ENCODE data around the gene TXK.
A peak's percentile ranks its signal among the peaks of the same experiment; 100 is the strongest.

TXK gene

GRCh38 chr4:48139691-48140090 is 5.6 kb upstream of the TXK start:
- H3K27ac ChIP-seq (ENCODE audit: low read depth, low read length, poor library complexity, severe bottlenecking): peak overlapping the region; percentile 74
- no peaks in the 10 kb centered on the region for H3K79me2 ChIP-seq (ENCODE audit: insufficient read depth, low read length)
- peak overlapping the region; percentile 13; the same call in 1 of the 2 replicates for H3K4me2 ChIP-seq (ENCODE audit: low read length)

GRCh38 chr4:48138936-48139335 is 4.9 kb upstream of the TXK start:
- Histone ChIP-seq H3K9ac (ENCODE audit: low read length) (no peak overlapping the region), H4K20me1 (ENCODE audit: insufficient read depth, low read length) (no peaks in the 10 kb centered on the region), H3K4me2 (ENCODE audit: low read length) (peak overlapping the region; percentile 13; the same call in 1 of the 2 replicates), H3K4me1 (ENCODE audit: insufficient read depth, low read length, severe bottlenecking) (peaks cover 29% of the 10 kb centered on the region), H3K79me2 (ENCODE audit: insufficient read depth, low read length) (no peaks in the 10 kb centered on the region), H3K27ac (ENCODE audit: low read depth, low read length, poor library complexity, severe bottlenecking) (peak overlapping the region; percentile 74), H3K36me3 (ENCODE audit: insufficient read depth, low read length) (peaks cover 21% of the 10 kb centered on the region; the same call in 1 of the 2 replicates), H2AFZ (ENCODE audit: low read length) (no peak overlapping the region), H3F3A (ENCODE audit: insufficient read depth, low read length) (no peaks in the 10 kb centered on the region), H3K9me3 (ENCODE audit: low read length) (no peaks in the 10 kb centered on the region), H3K9me2 (ENCODE audit: low read depth, low read length) (no peaks in the 10 kb centered on the region), H3K27me3 (ENCODE audit: insufficient read depth, low read length) (no peaks in the 10 kb centered on the region), H3K4me3 (ENCODE audit: low read depth, low read length, poor library complexity, severe bottlenecking) (no peak overlapping the region)
- TF ChIP-seq CTCF (IDR thresholded peaks at IDR 0.05; ENCODE audit: low read length) (no peak), EZH2 (IDR thresholded peaks at IDR 0.05; ENCODE audit: borderline replicate concordance, low read length) (no peak)

More at GRCh38 chr4:48139691-48140090, 5.6 kb upstream of the TXK start:
- Histone ChIP-seq H3F3A (ENCODE audit: insufficient read depth, low read length) (no peaks in the 10 kb centered on the region), H3K4me1 (ENCODE audit: insufficient read depth, low read length, severe bottlenecking) (peaks cover 29% of the 10 kb centered on the region), H3K9ac (ENCODE audit: low read length) (no peak overlapping the region), H3K36me3 (ENCODE audit: insufficient read depth, low read length) (peaks cover 26% of the 10 kb centered on the region; the same call in 1 of the 2 replicates), H3K9me3 (ENCODE audit: low read length) (no peaks in the 10 kb centered on the region), H3K27me3 (ENCODE audit: insufficient read depth, low read length) (no peaks in the 10 kb centered on the region), H3K4me3 (ENCODE audit: low read depth, low read length, poor library complexity, severe bottlenecking) (no peak overlapping the region), H2AFZ (ENCODE audit: low read length) (no peak overlapping the region), H4K20me1 (ENCODE audit: insufficient read depth, low read length) (no peaks in the 10 kb centered on the region), H3K9me2 (ENCODE audit: low read depth, low read length) (no peaks in the 10 kb centered on the region)
- no peak for TF ChIP-seq EZH2 (IDR thresholded peaks at IDR 0.05; ENCODE audit: borderline replicate concordance, low read length)
- no peak for TF ChIP-seq CTCF (IDR thresholded peaks at IDR 0.05; ENCODE audit: low read length)

- Histone ChIP-seq H3K27me3 (ENCODE audit: insufficient read depth, low read length) (no peaks in the 10 kb centered on the region), H3K4me2 (ENCODE audit: low read length) (peak overlapping the region; percentile 13; the same call in 1 of the 2 replicates), H3F3A (ENCODE audit: insufficient read depth, low read length) (no peaks in the 10 kb centered on the region), H4K20me1 (ENCODE audit: insufficient read depth, low read length) (no peaks in the 10 kb centered on the region), H3K9ac (ENCODE audit: low read length) (no peak overlapping the region), H3K79me2 (ENCODE audit: insufficient read depth, low read length) (no peaks in the 10 kb centered on the region), H3K4me1 (ENCODE audit: insufficient read depth, low read length, severe bottlenecking) (peaks cover 29% of the 10 kb centered on the region), H3K27ac (ENCODE audit: low read depth, low read length, poor library complexity, severe bottlenecking) (peak overlapping the region; percentile 74), H3K9me2 (ENCODE audit: low read depth, low read length) (no peaks in the 10 kb centered on the region), H2AFZ (ENCODE audit: low read length) (no peak overlapping the region), H3K36me3 (ENCODE audit: insufficient read depth, low read length) (peaks cover 21% of the 10 kb centered on the region; the same call in 1 of the 2 replicates), H3K4me3 (ENCODE audit: low read depth, low read length, poor library complexity, severe bottlenecking) (no peak overlapping the region), H3K9me3 (ENCODE audit: low read length) (no peaks in the 10 kb centered on the region)
- no peak for TF ChIP-seq EZH2 (IDR thresholded peaks at IDR 0.05; ENCODE audit: borderline replicate concordance, low read length)
- no peak for TF ChIP-seq CTCF (IDR thresholded peaks at IDR 0.05; ENCODE audit: low read length)
Observed at GRCh38 chr4:48138511-48138910, 4.5 kb upstream of the TXK start.
